Trophoblast cell (in vitro differentiated cells and primary cell): ENCODE data around the gene ZNF32.

ENCODE experiments used
- DNase-seq, 2 donors: peaks; one replicate each; pipeline ENCODE4 v3.0.0-alpha.2; 2016
- H2AFZ ChIP-seq: 2 replicates; pipeline ENCODE4 v1.6.1; 2013; ENCODE audit warnings: low read length, moderate library complexity, mild to moderate bottlenecking; ENCODE audit not compliant: insufficient read depth, poor library complexity
- H2AK5ac ChIP-seq: 2 replicates; pipeline ENCODE4 v1.6.1; 2013; ENCODE audit warnings: mild to moderate bottlenecking, low read length
- H2BK120ac ChIP-seq: 2 replicates; pipeline ENCODE4 v1.6.1; 2013; ENCODE audit warnings: low read length, mild to moderate bottlenecking, moderate library complexity; ENCODE audit not compliant: insufficient read depth, poor library complexity
- H2BK12ac ChIP-seq: 2 replicates; pipeline ENCODE4 v1.6.1; 2013; ENCODE audit warnings: mild to moderate bottlenecking, low read length, moderate library complexity
- H2BK5ac ChIP-seq: 2 replicates; pipeline ENCODE4 v1.6.1; 2013; ENCODE audit warnings: low read length, low read depth, moderate library complexity, mild to moderate bottlenecking; ENCODE audit not compliant: poor library complexity
- H3K14ac ChIP-seq: 2 replicates; pipeline ENCODE4 v1.6.1; 2013; ENCODE audit warnings: mild to moderate bottlenecking, low read length
- H3K18ac ChIP-seq: 2 replicates; pipeline ENCODE4 v1.6.1; 2013; ENCODE audit warnings: mild to moderate bottlenecking, low read length
- H3K23ac ChIP-seq: 2 replicates; pipeline ENCODE4 v1.6.1; 2013; ENCODE audit warnings: low read length
- H3K27ac ChIP-seq: 2 replicates; pipeline ENCODE4 v1.5.1; 2013; ENCODE audit warnings: low read depth, mild to moderate bottlenecking, inconsistent platforms, low read length, moderate library complexity
- H3K27me3 ChIP-seq: 2 replicates; pipeline ENCODE4 v1.6.1; 2013; ENCODE audit warnings: inconsistent platforms, mild to moderate bottlenecking, low read length, moderate library complexity; ENCODE audit not compliant: insufficient read depth
- H3K36me3 ChIP-seq, 2 experiments: 1 replicate in 1 of 2; 2 replicates in 1 of 2; pipeline ENCODE4 v1.6.1; 2013; ENCODE audit warnings: low read length in 2 of 2, mild to moderate bottlenecking in 2 of 2, moderate library complexity in 1 of 2; ENCODE audit not compliant: insufficient read depth in 2 of 2, control insufficient read depth in 1 of 2
- H3K4ac ChIP-seq: 2 replicates; pipeline ENCODE4 v1.6.1; 2013; ENCODE audit warnings: low read depth, mild to moderate bottlenecking, low read length, moderate library complexity
- H3K4me1 ChIP-seq, 2 experiments: 1 replicate in 1 of 2; 2 replicates in 1 of 2; pipeline ENCODE4 v1.6.1; 2013; ENCODE audit warnings: low read length in 2 of 2, mild to moderate bottlenecking in 2 of 2, moderate library complexity in 1 of 2; ENCODE audit not compliant: insufficient read depth in 2 of 2, control insufficient read depth in 1 of 2
- H3K4me2 ChIP-seq: 2 replicates; pipeline ENCODE4 v1.6.1; 2013; ENCODE audit warnings: inconsistent platforms, mild to moderate bottlenecking, low read length, moderate library complexity
- H3K4me3 ChIP-seq: 2 replicates; pipeline ENCODE4 v1.5.1; 2013; ENCODE audit warnings: mild to moderate bottlenecking, low read depth, low read length, inconsistent platforms
- H3K79me1 ChIP-seq: one replicate; pipeline ENCODE4 v1.6.1; 2013; ENCODE audit warnings: low read length
- H3K79me2 ChIP-seq: 2 replicates; pipeline ENCODE4 v1.6.1; 2013; ENCODE audit warnings: low read length, mild to moderate bottlenecking; ENCODE audit not compliant: control insufficient read depth, insufficient read depth, poor library complexity
- H3K9ac ChIP-seq: 2 replicates; pipeline ENCODE4 v1.6.1; 2013; ENCODE audit warnings: mild to moderate bottlenecking, low read length
- H3K9me3 ChIP-seq: 2 replicates; pipeline ENCODE4 v1.6.1; 2013; ENCODE audit warnings: low read depth, mild to moderate bottlenecking, control low read depth, inconsistent platforms, low read length; ENCODE audit not compliant: insufficient read depth
- H4K12ac ChIP-seq: 2 replicates; pipeline ENCODE4 v1.6.1; 2013; ENCODE audit warnings: low read depth, mild to moderate bottlenecking, low read length, moderate library complexity
- H4K8ac ChIP-seq: 2 replicates; pipeline ENCODE4 v1.6.1; 2013; ENCODE audit warnings: low read depth, mild to moderate bottlenecking, low read length, moderate library complexity
- H4K91ac ChIP-seq: one replicate; pipeline ENCODE4 v1.6.1; 2013; ENCODE audit warnings: low read depth, mild to moderate bottlenecking, low read length, moderate library complexity
- WGBS: extraction: QIAGEN DNeasy Blood & Tissue Kit; methylation state at CpG from one replicate; pipeline ENCODE4 v1.1.7; 2013; ENCODE audit warnings: missing lambda C conversion rate; ENCODE audit not compliant: insufficient read length, insufficient coverage; ENCODE audit errors: extremely low coverage; 5-methylcytosine and 5-hydroxymethylcytosine counted together

Gene ZNF32

DNA sequence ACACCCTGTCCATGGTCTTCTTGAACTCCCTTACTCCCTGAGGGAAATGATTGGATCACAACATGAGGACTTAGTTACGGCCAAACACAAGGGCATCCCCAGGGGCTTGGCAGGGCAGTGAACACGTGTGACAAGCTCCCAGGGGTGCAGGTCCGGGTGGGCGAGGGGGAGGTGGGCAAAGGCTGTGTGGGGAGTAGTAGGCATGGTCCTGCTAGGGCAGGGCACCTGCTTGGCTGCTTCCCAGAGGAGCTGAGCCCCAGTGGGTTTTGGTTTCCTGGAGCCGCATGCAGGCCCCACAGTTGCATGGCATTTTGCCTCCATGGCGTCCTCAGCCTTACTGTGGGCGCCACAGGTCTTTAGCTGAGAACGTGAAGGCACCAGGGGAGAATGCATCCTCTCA, 46.6 kb upstream of the ZNF32 start:
- Histone ChIP-seq H3K4me2 (no peak overlapping the region), H2BK120ac (no peak overlapping the region), H2AFZ (no peak overlapping the region), H3K79me1 (peaks cover 2% of the 10 kb centered on the region), H2AK5ac (no peak overlapping the region), H3K36me3 (no peaks in the 10 kb centered on the region), H4K91ac (no peak overlapping the region), H4K12ac (no peak overlapping the region), H2BK5ac (no peak overlapping the region), H3K4me1 (peaks cover 1 to 2% of the 10 kb centered on the region in 2 experiments), H3K9ac (no peak overlapping the region), H3K27me3 (no peaks in the 10 kb centered on the region), H3K4me3 (no peak overlapping the region), H3K9me3 (no peaks in the 10 kb centered on the region), H4K8ac (no peak overlapping the region), H3K27ac (no peak overlapping the region), H3K4ac (no peak overlapping the region), H3K23ac (no peak overlapping the region), H3K79me2 (no peaks in the 10 kb centered on the region), H3K14ac (no peak overlapping the region), H3K18ac (no peak overlapping the region), H2BK12ac (no peak overlapping the region)
- WGBS: no CpG with 5 or more reads among the region's 8 CpGs
- DNase-seq: no peak

- H2BK5ac ChIP-seq: no peak overlapping the region
- no peak overlapping the region for H2BK120ac ChIP-seq
- WGBS: no CpG with 5 or more reads among the region's 7 CpGs
- H2AK5ac ChIP-seq: no peak overlapping the region
- no peak overlapping the region for H2BK12ac ChIP-seq
- H2AFZ ChIP-seq: no peak overlapping the region
- no peaks in the 10 kb centered on the region for H3K9me3 ChIP-seq
- H3K23ac ChIP-seq: no peak overlapping the region
- no peak overlapping the region for H3K14ac ChIP-seq
- peaks cover 7% of the 10 kb centered on the region for H3K79me1 ChIP-seq
- no peak overlapping the region for H4K12ac ChIP-seq
- H3K79me2 ChIP-seq: peaks cover 2% of the 10 kb centered on the region
- H3K4me2 ChIP-seq: no peak overlapping the region
- no peak overlapping the region for H4K8ac ChIP-seq
- H3K4me1 ChIP-seq: peaks cover 3 to 4% of the 10 kb centered on the region in 2 experiments
- no peaks in the 10 kb centered on the region for H3K36me3 ChIP-seq
- peak overlapping the region; percentile 42 for H3K4me3 ChIP-seq
- no peak overlapping the region for H3K27ac ChIP-seq
- no peak overlapping the region for H3K18ac ChIP-seq
- DNase-seq: no peak
- no peaks in the 10 kb centered on the region for H3K27me3 ChIP-seq
- no peak overlapping the region for H3K9ac ChIP-seq
- no peak overlapping the region for H4K91ac ChIP-seq
- no peak overlapping the region for H3K4ac ChIP-seq
These were observed 45.8 kb upstream of the ZNF32 start for GRCh38 chr10:43694526-43694925.

- H3K9ac ChIP-seq: no peak overlapping the region
- no peak overlapping the region for H3K4me3 ChIP-seq
- no peak overlapping the region for H3K4ac ChIP-seq
- H4K12ac ChIP-seq: no peak overlapping the region
- no peak overlapping the region for H2AFZ ChIP-seq
- no CpG with 5 or more reads among the region's 3 CpGs for WGBS
- H3K9me3 ChIP-seq: no peaks in the 10 kb centered on the region
- H2BK120ac ChIP-seq: no peak overlapping the region
- peaks cover 9% of the 10 kb centered on the region for H3K79me1 ChIP-seq
- no peak overlapping the region for H2BK5ac ChIP-seq
- H4K8ac ChIP-seq: no peak overlapping the region
- no peak overlapping the region for H3K27ac ChIP-seq
- no peaks in the 10 kb centered on the region for H3K36me3 ChIP-seq
- DNase-seq: no peak
- peaks cover 3% of the 10 kb centered on the region for H3K79me2 ChIP-seq
- H2BK12ac ChIP-seq: no peak overlapping the region
- H4K91ac ChIP-seq: no peak overlapping the region
- no peaks in the 10 kb centered on the region for H3K27me3 ChIP-seq
- no peak overlapping the region for H3K14ac ChIP-seq
- peaks cover 3 to 7% of the 10 kb centered on the region in 2 experiments for H3K4me1 ChIP-seq
- no peak overlapping the region for H2AK5ac ChIP-seq
- no peak overlapping the region for H3K23ac ChIP-seq
- H3K18ac ChIP-seq: no peak overlapping the region
- no peak overlapping the region for H3K4me2 ChIP-seq
These were observed 44.9 kb upstream of the ZNF32 start for GRCh38 chr10:43693602-43694001.

DNA sequence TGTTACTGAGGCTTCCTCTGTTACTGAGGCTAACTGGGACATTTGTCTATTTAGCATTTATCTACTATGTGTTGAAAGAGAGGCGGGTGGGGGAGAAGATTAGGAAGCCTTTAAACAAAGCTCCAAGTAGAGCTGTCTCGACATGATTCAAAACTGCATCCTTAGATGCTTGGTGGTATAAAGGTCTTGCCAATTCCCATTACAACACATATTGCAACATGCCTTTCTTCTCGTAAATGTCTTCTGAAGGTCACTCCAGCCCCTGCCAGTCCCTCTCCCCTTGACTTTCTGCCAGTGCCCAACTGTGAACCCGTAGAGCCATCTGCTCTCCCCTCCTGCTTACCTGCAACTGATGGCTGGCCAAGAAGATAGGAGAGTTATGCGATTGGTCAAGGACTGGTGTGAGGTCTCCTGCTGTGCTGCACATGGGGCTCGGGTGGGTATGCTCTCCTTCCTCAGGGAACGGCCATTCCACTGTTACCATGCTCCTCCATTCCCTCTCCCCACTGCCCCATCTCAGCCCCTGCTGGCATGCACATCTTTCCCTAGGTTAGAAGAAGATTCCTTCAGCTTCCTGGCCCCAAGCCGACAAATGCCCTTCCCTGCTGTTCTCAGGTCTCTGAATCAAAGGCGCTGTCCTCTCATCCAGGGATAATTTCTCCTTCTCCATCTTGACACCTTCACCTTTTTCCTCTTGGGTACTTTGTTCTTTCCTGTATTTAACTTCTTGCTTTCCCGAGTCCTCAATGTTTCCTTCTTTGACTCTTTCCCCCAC, 43.6 kb upstream of the ZNF32 start:
- Histone ChIP-seq H3K27me3 (no peaks in the 10 kb centered on the region), H4K91ac (no peak overlapping the region), H3K4ac (no peak overlapping the region), H3K79me1 (peaks cover 9% of the 10 kb centered on the region), H4K8ac (no peak overlapping the region), H3K4me3 (no peak overlapping the region), H4K12ac (no peak overlapping the region), H2BK5ac (no peak overlapping the region), H3K9me3 (no peaks in the 10 kb centered on the region), H2BK12ac (no peak overlapping the region), H2BK120ac (no peak overlapping the region), H3K79me2 (peaks cover 3% of the 10 kb centered on the region), H3K4me1 (peaks cover 3 to 10% of the 10 kb centered on the region in 2 experiments), H3K14ac (no peak overlapping the region), H3K9ac (no peak overlapping the region), H2AFZ (no peak overlapping the region), H3K36me3 (no peaks in the 10 kb centered on the region), H2AK5ac (no peak overlapping the region), H3K23ac (no peak overlapping the region), H3K27ac (no peak overlapping the region), H3K18ac (no peak overlapping the region), H3K4me2 (no peak overlapping the region)
- WGBS: no CpG with 5 or more reads among the region's 10 CpGs
- DNase-seq: no peak
